Umbilical cord (tissue), 1 donor: ENCODE results near the gene CDCP1. TPM values are rescaled to one million over a fixed set of nuclear protein-coding genes. Genes with fewer than 3 reads are reported as not detected.

Source experiments
- total RNA-seq: library from RNA; depleted of rRNA; stranded (reverse); fragments of >200 nt; gene quantifications from one replicate; pipeline ENCODE4 v1.2.3, GENCODE V29; 2014; ENCODE audit warnings: low replicate concordance; ENCODE audit not compliant: insufficient read depth

The CDCP1 gene
- total RNA-seq, 1 donor from 2014 or later, result 0.72 TPM

Other genes starting within 250 kb of the CDCP1 start
- 53.7 TPM for gene ZDHHC3, start 170.2 kb downstream of the CDCP1 start, total RNA-seq
- 15.2 TPM for gene EXOSC7, start 170.1 kb downstream of the CDCP1 start, total RNA-seq
- gene CLEC3B, start 120.1 kb downstream of the CDCP1 start, total RNA-seq, result 18.3 TPM
- gene TMEM158, start 79.9 kb upstream of the CDCP1 start, total RNA-seq, result 72.2 TPM
- 16.4 TPM for gene LARS2, start 242.2 kb upstream of the CDCP1 start, total RNA-seq